Keratinocyte (primary cell): ENCODE measurements around the gene NOTCH4.

Experiments used
- EZH2 ChIP-seq: IDR thresholded peaks from one replicate; pipeline ENCODE4 v1.6.1; 2012; ENCODE audit warnings: inconsistent platforms, mild to moderate bottlenecking, low read length, moderate library complexity
- TF ChIP-seq, protein P1 (sequence below), 3 experiments: IDR thresholded peaks in 1 of 3; conservative IDR thresholded peaks in 1 of 3; optimal IDR thresholded peaks in 1 of 3; 2 replicates in 2 of 3; 3 replicates in 1 of 3; pipeline versions ENCODE3 to v1.5.1; 2011; ENCODE audit warnings: low read length in 3 of 3, mild to moderate bottlenecking in 3 of 3, moderate library complexity in 2 of 3, control low read depth in 1 of 3, inconsistent platforms in 1 of 3; ENCODE audit not compliant: insufficient read depth in 2 of 3; ENCODE audit errors: extremely low read depth in 1 of 3

DNA sequence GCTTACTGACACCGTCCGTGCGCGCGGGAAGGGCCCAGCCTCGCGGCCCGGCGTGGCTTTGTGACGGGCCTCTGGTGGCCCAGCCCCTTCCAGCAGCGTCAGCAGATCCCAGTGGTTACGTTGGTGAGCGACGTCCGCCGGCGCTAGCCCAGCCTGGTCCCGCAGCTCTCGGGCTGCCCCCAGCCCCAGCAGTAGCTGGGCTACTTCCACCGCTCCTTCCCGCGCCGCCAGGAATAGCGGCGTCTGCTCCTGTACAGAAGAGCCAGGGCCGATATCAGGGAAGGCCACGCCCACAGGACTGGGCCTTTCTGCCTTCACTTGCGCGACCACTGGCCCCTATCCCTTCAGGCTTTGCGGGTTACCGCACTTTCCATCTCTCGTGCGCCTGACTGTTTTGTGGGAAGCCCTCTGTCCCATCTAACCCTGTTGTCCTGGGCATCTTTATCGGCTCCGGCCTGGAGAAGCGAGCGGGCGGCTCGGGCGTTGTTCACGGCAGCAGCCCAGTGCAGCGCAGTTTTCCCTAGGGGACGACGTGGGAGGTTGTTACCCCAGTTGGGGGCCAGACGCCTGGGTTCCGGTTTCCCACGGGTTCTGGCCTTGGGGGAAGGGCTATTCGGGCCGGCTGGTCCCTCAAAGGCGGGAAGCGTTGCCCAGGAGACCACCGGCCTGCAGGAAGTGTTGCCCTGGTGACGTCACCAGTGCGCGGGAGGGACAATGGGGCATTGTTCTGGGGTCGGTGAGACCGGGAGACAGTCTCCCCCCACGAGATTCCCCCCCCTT, 27.8 kb downstream of the NOTCH4 start:
- TF ChIP-seq, protein P1, sequence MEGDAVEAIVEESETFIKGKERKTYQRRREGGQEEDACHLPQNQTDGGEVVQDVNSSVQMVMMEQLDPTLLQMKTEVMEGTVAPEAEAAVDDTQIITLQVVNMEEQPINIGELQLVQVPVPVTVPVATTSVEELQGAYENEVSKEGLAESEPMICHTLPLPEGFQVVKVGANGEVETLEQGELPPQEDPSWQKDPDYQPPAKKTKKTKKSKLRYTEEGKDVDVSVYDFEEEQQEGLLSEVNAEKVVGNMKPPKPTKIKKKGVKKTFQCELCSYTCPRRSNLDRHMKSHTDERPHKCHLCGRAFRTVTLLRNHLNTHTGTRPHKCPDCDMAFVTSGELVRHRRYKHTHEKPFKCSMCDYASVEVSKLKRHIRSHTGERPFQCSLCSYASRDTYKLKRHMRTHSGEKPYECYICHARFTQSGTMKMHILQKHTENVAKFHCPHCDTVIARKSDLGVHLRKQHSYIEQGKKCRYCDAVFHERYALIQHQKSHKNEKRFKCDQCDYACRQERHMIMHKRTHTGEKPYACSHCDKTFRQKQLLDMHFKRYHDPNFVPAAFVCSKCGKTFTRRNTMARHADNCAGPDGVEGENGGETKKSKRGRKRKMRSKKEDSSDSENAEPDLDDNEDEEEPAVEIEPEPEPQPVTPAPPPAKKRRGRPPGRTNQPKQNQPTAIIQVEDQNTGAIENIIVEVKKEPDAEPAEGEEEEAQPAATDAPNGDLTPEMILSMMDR (optimal IDR thresholded peaks at IDR 0.05 in 1 of 3, IDR thresholded peaks at IDR 0.05 in 1 of 3, conservative IDR thresholded peaks at IDR 0.05 in 1 of 3; ENCODE audit: extremely low read depth in 1 of 3, insufficient read depth in 2 of 3, low read length in 3 of 3): no peak
- no peak for TF ChIP-seq EZH2
